SIG-M5 (cell line): ENCODE results near the gene ACP1.

Source experiments
- DNase-seq: peaks from one replicate; lab custom pipeline; 2025; lab: John Stamatoyannopoulos, UW

Gene ACP1

GRCh38 chr2:280650-281110 is 15.9 kb downstream of the ACP1 start:
- no peak for DNase-seq

GRCh38 chr2:281381-281780 is 16.6 kb downstream of the ACP1 start:
- DNase-seq: no peak

GRCh38 chr2:282371-283263 is 17.9 kb downstream of the ACP1 start:
- no peak for DNase-seq

GRCh38 chr2:283996-284794 is 19.4 kb downstream of the ACP1 start:
- no peak for DNase-seq

GRCh38 chr2:284896-285492 is 20.2 kb downstream of the ACP1 start:
- DNase-seq: no peak

DNA sequence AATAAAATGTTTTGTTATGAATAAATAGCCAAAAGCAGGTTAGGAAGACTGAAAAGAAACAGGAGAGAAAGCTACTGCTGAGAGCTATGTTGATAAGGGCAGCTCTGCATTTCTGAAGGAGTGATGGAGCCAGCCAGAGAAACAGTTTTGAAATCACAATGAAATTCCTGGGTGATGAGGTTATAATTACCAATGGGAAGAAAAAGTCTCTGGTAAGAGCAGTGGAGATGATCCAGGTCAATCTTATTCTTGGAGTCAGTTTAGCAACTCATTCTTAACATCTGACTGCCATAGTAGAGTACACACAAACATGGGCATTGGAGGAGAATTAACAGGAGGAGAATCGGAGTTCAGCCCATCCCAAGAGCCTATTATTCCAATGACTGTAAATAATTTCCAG is 20.8 kb downstream of the ACP1 start:
- DNase-seq: no peak

- DNase-seq: no peak
These were observed 21.3 kb downstream of the ACP1 start for GRCh38 chr2:286035-286434.

DNA sequence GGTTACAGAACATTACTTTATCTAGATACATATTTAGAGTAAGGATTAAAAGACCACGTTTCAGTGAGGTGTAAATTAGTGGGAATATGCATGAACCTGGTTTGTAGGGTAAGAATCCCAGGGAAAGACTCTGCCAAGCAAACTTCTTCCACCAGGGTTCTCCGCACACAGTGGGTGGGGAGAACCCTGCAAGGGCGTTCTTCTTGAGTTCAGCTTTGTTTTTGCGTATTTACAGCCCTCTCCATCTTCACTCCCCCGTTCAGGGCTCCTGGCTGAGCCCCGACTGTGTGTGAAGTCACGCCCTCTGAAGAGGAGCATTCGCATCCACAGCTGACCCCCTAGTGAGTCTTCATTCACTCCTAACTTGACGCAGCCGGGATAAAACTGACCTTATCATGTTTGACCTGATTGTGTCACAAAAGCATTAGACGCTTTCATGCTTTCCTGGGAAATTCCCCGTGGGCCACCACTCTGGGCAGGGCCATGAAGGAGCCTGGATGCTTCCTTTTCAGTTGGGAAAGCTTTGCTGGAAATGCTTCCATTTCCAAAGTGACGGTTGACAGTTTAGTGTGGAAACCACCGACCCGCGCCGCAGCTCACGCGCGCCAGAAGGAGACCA is 22.1 kb downstream of the ACP1 start:
- no peak for DNase-seq

GRCh38 chr2:287471-287885 is 22.7 kb downstream of the ACP1 start:
- no peak for DNase-seq

DNA sequence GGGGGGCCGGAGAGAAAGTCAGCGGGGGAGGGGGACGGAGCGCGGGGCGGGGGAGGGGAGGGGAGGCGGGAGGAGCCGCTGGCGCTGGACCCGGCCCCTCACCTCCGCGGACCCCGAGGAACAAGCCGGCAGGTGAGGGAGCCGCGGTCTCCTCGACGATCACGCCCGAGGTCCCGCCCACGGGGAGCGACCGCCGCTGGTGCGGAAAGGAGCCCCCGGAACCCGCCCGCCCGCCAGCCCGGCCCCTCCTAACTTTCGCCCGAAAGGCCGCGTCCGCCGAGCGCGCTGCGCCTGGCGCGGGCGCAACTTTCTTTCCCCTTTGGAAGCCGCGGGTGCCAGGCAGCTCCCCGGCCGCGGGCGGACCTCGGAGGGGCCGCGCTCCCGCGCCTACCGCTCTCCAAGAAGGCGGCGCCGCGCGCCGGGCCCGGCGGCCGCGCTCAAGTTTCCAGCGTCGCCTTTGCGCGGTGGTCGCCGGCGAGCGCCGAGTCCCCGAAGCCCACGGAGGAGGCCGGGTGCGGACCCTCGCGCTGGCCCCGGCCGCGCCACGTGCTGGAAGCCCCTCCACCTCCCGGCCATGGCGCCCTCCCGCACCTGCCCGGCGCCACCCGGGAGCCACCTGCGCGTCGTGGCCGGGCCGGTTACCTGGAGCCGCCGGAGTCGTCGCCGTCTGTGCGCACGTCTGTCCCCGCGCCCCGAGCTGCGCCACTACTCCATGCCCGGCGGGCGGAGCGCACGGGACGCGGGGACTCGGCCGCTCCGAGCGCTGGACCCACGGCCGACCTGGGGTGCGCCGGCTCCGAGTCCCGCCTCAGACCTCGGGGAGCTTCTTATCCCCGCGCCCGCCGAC is 23.4 kb downstream of the ACP1 start, which contains the start of gene ALKAL2:
Gene ALKAL2 (minus strand): TSS at position 181 of the 847 bp plus-strand sequence. CDS start 256 bp downstream, outside the sequence.
- no peak for DNase-seq

DNA sequence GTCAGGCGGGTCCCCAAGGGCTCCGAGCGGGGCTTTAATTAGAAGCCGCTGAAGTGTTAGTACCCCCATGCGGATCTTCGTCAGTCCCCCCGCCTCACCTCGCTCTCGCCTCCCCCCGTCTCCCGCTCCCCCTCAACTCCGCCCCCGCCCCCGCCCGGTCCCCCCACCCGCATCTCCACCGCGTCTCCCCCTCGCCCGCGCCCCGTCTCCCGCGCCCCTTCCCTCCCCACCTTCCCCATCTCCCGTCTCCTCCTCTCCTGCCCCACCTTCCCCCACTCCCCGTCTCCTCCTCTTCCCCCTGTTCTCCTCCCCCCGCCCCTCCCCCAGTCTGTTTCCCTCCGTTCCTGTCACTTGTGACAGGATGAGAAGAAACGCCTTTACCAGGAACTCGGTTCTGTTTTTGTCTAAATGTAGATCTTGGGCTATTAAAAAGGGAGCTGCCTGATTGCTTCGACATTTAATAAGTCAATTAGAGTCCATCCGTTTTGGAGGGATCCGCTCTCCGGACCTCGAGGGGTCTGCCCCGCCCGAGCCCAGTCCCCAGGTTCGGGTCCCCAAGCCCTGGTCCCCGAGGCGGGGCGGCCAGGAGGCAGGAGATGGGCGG is 24.1 kb downstream of the ACP1 start:
- DNase-seq: no peak

DNA sequence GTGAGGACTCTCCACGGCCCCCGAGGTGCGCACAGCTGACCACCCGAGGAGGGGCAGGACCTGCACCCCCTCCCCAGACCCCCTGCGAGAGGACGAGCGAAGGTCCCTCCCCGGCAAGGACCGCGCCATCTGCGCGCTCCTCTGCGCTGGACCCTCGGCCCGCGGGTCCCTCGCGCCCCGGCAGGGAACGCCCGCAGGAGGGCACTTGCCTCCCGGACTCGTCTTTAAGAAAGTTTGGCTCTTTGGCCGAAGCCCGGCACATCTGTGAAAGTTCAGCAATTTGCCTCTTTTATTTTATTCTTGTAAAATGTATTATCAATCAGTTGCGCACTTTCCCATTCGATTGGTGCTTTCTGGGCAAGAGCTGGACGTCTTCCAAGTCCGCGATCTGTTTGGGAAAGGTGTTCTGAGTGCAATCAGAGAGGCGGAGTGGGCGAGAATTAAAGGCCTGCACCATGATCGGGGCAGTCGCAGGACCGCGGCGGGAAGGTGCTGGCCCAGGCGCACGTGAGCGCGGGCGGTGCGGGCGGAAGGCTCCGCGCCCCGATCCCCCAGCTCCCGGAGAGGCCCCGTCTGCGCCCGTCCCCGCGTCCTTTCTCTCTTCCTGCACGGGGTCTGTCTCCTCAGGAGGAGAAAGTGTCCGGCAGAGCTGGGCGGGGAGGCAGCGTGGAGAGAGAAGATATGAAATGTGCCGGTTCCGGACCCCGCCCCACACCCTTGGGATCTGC is 24.8 kb downstream of the ACP1 start:
- DNase-seq: no peak

GRCh38 chr2:290090-290722 is 25.5 kb downstream of the ACP1 start:
- no peak for DNase-seq

DNA sequence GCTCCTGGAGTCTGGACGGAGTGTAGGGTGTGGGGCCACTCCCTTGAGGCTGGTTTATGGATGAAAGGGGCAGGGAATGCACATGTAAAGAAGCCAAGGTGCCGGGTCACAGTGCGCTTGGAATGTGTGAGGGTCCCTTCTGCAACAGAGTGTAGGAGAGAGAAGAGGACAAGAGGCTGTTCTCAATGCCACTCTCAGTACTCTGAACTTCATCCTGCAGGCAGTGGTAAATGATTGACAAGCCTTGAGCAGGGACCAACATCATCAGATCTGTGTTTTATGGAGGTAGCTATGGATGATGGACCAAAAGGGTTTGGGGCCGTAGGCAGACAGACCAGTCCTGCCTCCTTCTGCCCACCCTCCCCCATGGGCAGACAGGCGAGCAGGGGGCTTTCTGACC is 30.3 kb downstream of the ACP1 start:
- no peak for DNase-seq

- no peak for DNase-seq
These were observed 31.6 kb downstream of the ACP1 start for GRCh38 chr2:296354-296753.

DNA sequence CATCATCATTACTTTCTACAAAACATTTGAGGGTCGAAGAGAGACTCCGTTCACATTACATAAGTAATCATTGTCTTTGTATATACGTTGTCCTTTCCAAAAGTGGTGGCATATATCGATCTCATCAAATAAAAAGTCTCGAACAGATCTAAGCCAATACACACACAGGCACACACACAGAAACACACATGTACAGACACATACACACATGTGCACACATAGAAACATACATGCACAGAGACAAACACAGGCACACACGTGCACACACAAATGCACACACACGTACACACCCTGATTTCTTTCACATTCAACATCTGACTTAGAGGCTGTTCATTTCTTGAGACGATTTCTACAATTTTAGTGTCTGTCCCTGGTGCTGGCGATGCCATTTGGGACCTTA is 40.6 kb downstream of the ACP1 start:
- no peak for DNase-seq

DNA sequence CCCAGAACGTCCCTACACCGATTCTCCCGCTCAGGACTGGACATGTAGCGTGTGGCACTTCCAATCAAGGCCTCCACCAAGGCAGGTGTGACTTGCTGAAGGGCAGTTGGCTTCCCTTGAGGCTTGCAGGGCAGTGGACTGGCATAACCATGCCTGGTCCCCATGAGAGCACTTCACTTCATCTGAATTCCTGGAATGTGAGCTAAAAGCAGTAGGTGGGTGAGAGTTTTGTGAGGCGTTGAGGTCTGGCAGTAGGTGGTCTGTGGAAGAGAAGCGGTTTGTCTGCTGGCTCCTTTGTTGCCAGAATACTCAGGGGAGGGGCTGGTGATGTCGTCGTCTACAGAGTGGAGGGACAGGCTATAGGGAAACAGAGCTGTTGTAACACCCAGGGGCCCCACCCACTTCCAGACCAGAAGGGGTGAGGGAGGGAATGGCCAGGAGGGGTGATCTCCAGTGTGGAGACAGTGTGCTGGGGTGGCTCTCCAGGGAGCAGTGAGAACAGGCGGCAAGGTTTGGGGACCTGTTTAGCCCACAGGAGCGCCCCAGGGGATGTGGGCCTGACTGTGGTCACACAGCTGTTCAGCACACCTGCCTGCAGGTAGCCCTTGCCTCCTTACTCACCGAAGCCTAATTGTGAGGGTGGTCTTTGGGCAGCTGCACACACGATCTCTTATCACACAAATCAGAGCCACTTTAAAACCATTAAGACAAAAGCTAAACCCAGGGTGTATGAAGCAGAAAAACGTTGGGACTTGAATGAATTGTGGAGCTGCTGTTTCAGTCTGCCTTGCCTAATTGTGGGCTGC is 44.6 kb downstream of the ACP1 start:
- DNase-seq: no peak

- DNase-seq: no peak
These were observed 45.3 kb downstream of the ACP1 start for GRCh38 chr2:309954-310510.
